HEK293T (cell line): ENCODE results near the gene BICD1.
A peak's percentile ranks its signal among the peaks of the same experiment; 100 is the strongest.

ENCODE experiments used
- CTCF ChIA-PET: fragments of 350-600 bp; formaldehyde crosslinking; extraction: SDS; loops from one replicate; lab custom pipeline; 2021; ENCODE audit warnings: antibody characterized with exemption, inconsistent platforms; lab: Yijun Ruan, JAX
- POLR2A ChIA-PET: fragments of 350-600 bp; formaldehyde crosslinking; extraction: SDS; loops from one replicate; lab custom pipeline; 2020; ENCODE audit warnings: antibody characterized with exemption, inconsistent platforms; lab: Yijun Ruan, JAX
- DNase-seq: peaks from one replicate; pipeline ENCODE4 v3.0.0; 2012; ENCODE audit warnings: mixed read lengths; ENCODE audit errors: extremely low spot score
- ARNT ChIP-seq: fragments of 450-650 bp; IDR thresholded peaks from 2 replicates; pipeline ENCODE4 v1.6.1; 2017; ENCODE audit warnings: mild to moderate bottlenecking
- BHLHE40 ChIP-seq: fragments of 450-650 bp; IDR thresholded peaks from 2 replicates; pipeline ENCODE4 v1.6.1; 2016; ENCODE audit warnings: mild to moderate bottlenecking, moderate library complexity, borderline replicate concordance
- CTBP1 ChIP-seq: fragments of 450-650 bp; IDR thresholded peaks from 2 replicates; pipeline ENCODE4 v1.6.1; 2016; ENCODE audit warnings: borderline replicate concordance
- ELF4 ChIP-seq: fragments of 450-650 bp; IDR thresholded peaks from 2 replicates; pipeline ENCODE4 v1.6.1; 2017; ENCODE audit warnings: antibody characterized with exemption
- FOXA1 ChIP-seq: fragments of 450-650 bp; IDR thresholded peaks from 2 replicates; pipeline ENCODE4 v1.6.1; 2016; ENCODE audit warnings: mild to moderate bottlenecking
- FOXK2 ChIP-seq: fragments of 450-650 bp; IDR thresholded peaks from 2 replicates; pipeline ENCODE4 v1.6.1; 2016; ENCODE audit warnings: mild to moderate bottlenecking
- FOXM1 ChIP-seq: fragments of 450-650 bp; IDR thresholded peaks from 2 replicates; pipeline ENCODE4 v1.6.1; 2017; ENCODE audit warnings: mild to moderate bottlenecking, borderline replicate concordance
- HDGF ChIP-seq: fragments of 450-650 bp; IDR thresholded peaks from 2 replicates; pipeline ENCODE4 v1.6.1; 2017; ENCODE audit warnings: antibody characterized with exemption, borderline replicate concordance
- L3MBTL2 ChIP-seq: fragments of 450-650 bp; conservative IDR thresholded peaks from 2 replicates; pipeline ENCODE4 v1.6.1; 2016; ENCODE audit warnings: mild to moderate bottlenecking
- LEF1 ChIP-seq: fragments of 450-650 bp; IDR thresholded peaks from 2 replicates; pipeline ENCODE4 v1.6.1; 2017; ENCODE audit warnings: mild to moderate bottlenecking, borderline replicate concordance
- NFRKB ChIP-seq: fragments of 450-650 bp; IDR thresholded peaks from 2 replicates; pipeline ENCODE4 v1.6.1; 2016; ENCODE audit warnings: mild to moderate bottlenecking, moderate library complexity
- SP1 ChIP-seq: fragments of 450-650 bp; IDR thresholded peaks from 2 replicates; pipeline ENCODE4 v1.6.1; 2017
- SUZ12 ChIP-seq: fragments of 450-650 bp; IDR thresholded peaks from 2 replicates; pipeline ENCODE4 v1.6.1; 2016; ENCODE audit warnings: mild to moderate bottlenecking
- TARDBP ChIP-seq: fragments of 450-650 bp; IDR thresholded peaks from 2 replicates; pipeline ENCODE4 v1.6.1; 2016
- ZNF384 ChIP-seq: fragments of 450-650 bp; IDR thresholded peaks from 2 replicates; pipeline ENCODE4 v1.6.1; 2016
- TF ChIP-seq, protein P1 (sequence below): fragments of 450-650 bp; IDR thresholded peaks from 2 replicates; pipeline ENCODE4 v1.6.1; 2016

Gene BICD1

DNA sequence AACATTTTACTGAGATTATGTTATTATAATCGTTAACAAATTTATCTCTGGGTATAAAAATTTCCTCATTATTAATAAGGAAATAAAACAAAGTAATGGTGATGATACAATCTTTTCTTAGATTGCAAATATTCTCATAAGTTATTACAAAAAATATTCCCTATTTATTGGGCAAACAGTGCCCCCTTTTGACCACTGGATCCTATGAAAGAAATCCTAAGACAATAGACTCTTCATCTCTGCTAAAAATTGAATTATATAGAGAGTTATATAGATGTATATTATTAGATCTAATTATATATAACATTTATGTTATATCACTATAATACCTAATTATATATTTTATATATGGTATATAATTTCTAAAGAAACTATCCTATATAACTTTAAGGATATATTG is 198.5 kb downstream of the BICD1 start:
- ChIA-PET CTCF (no interaction called here), POLR2A (no interaction called here)
- DNase-seq: no peak
- no peak for TF ChIP-seq TARDBP
- no peak for TF ChIP-seq ARNT
- no peak for TF ChIP-seq SUZ12
- TF ChIP-seq HDGF: no peak
- no peak for TF ChIP-seq FOXK2
- TF ChIP-seq FOXM1: no peak
- TF ChIP-seq ZNF384: no peak
- TF ChIP-seq BHLHE40: no peak
- TF ChIP-seq FOXA1: no peak
- no peak for TF ChIP-seq SP1
- no peak for TF ChIP-seq ELF4
- no peak for TF ChIP-seq LEF1
- TF ChIP-seq NFRKB: no peak
- no peak for TF ChIP-seq L3MBTL2
- TF ChIP-seq, protein P1, sequence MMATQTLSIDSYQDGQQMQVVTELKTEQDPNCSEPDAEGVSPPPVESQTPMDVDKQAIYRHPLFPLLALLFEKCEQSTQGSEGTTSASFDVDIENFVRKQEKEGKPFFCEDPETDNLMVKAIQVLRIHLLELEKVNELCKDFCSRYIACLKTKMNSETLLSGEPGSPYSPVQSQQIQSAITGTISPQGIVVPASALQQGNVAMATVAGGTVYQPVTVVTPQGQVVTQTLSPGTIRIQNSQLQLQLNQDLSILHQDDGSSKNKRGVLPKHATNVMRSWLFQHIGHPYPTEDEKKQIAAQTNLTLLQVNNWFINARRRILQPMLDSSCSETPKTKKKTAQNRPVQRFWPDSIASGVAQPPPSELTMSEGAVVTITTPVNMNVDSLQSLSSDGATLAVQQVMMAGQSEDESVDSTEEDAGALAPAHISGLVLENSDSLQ: no peak
- TF ChIP-seq CTBP1: no peak

DNA sequence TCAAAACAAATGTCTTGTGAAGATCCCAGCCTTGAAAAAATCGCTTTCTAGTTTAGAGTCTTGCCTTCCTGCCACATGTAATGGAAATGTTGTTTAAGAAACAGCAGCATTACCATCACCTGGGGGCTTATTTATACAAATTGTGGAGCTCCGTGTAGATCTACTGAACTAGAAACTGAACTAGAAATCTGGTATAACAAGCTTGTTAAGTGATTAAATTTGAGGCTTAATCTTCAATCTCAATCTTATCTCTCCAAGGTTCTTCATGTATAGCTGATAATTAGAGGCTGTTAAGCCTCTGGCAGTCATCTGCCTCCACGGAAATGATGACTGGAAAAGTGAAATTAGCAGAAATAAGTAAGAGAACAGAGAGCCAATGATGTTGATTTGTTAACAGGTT is 200.7 kb downstream of the BICD1 start:
- TF ChIP-seq, protein P1: no peak
- TF ChIP-seq FOXK2 (no peak), CTBP1 (no peak)
- CTCF ChIA-PET: interaction anchor here (0.7 kb wide), 1 partner anchor 244 kb away, joined by 3 read pairs; no protein-coding TSS in a partner anchor
- DNase-seq: no peak
- POLR2A ChIA-PET: no interaction called here

DNA sequence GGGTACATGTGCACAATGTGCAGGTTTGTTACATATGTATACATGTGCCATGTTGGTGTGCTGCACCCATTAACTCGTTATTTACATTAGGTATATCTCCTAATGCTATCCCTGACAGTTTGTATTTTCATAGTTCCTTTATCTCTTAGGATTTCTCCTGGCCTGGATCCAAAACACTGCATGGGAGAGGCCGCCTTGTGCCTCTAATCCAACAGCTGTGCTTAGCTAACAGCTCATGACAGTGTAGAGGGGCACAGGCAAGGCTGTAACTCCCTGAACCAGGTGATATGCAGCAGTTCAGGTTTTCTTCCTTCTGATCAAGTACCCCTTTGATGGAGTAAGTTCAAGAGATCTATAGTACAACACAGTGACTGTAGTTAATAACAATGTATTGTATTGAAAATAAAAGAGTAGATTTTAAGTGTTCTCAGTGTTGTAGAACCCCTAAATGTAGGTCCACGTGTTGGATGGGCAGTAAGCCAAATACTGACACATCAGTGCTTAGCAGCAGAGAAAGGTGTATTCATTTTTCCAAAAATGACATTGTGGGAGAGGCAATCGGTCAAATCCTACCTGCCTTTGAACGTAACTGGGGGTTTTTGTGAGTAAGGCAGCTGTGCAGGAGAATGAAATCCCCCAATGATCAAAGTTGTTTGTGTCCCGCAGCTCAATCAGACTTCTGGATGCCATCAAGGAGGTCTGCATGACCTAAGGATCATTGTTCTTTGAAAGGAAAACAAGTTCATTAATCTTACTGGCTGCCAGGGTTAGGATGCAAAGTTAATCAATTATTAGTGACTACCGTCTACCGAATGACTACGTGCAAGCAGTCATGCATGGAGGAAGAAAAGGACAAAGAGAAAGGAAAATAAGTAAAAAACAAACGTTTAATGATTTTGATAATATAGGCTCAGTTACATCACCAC is 203.4 kb downstream of the BICD1 start:
- no peak for DNase-seq
- ChIA-PET CTCF (interaction anchor here (0.5 to 0.7 kb wide), 2 partner anchors 21 to 231 kb away, joined by 3 read pairs; no protein-coding TSS in a partner anchor), POLR2A (no interaction called here)
- TF ChIP-seq ZNF384 (no peak), NFRKB (no peak), SP1 (no peak), HDGF (no peak), FOXM1 (no peak)

DNA sequence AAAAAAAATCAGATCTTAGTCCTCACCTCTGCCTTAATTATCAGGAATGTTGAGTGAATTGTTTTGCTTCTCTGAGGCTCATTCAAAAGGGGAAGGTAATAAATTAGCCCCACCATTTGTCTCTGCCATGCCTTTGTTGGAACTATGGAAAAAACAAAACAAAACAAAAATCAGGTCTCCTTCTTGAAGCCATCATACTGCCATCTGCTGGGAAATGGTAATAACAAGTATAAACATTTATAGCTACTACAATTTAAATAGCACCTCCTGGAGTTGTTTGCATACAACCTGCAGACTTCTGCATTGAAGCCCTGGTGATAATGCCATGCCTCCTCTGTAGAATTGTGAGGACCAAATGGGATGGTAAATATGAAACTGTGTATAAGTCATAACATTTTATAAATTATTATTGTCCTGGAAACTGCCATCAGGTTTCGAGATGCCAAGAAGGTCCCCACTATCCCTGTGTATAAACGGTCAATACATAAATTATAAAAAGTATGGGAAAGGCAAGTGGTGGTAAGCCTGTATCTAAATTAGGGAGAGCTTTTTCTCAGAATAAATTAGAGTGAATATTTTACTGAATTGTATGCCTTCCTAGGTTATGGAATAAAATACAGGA is 205.5 kb downstream of the BICD1 start:
- TF ChIP-seq LEF1 (no peak), L3MBTL2 (no peak), ZNF384 (no peak)
- TF ChIP-seq, protein P1: peak; percentile 81
- DNase-seq: peak; percentile 39
- CTCF ChIA-PET: interaction anchor here (0.5 to 1.1 kb wide), 7 partner anchors 10 to 903 kb away, joined by 3 to 6 read pairs (median 3); partner anchors contain the start of gene YARS2
- POLR2A ChIA-PET: no interaction called here

DNA sequence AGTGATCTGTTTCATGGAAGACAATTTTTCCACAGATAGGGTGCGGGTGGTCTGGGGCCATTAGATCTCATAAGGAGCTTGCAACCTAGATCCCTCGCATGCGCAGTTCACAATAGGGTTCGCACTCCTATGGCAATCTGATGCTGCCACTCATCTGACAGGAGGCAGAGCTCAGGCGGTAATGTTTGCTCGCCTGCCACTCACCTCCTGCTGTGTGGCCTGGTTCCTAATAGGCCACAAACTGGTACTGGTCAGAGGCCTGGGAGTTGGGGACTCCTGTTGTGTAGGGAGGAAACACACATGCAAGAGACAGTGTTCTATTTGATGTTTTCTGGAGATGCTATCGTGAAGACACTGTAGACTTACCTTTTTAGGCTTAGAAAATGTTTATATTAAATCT is 215.7 kb downstream of the BICD1 start:
- TF ChIP-seq BHLHE40: no peak
- TF ChIP-seq, protein P1: peak; percentile 58
- POLR2A ChIA-PET: no interaction called here
- DNase-seq: no peak
- CTCF ChIA-PET: interaction anchor here (1.5 kb wide), 1 partner anchor 10 kb away, joined by 5 read pairs; no protein-coding TSS in a partner anchor

DNA sequence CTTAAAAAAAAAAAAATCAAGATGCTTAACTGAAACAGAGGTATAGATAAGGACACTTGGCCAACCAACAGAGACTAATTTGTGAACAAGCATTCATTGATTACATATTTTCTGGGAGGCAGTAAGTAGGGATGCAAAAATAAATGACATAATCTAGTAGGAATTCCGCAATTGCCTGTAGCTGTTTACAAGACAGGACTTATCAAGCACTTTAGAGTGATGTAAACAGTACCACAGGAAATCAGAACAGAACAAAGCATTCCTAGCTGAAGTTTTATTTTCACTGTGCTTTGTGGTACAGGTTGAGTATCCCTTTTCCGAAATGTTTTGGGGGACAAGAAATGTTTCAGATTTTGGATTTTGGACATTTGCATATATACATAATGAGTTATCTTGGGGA is 224.5 kb downstream of the BICD1 start:
- ChIA-PET CTCF (interaction anchor here (0.7 kb wide), 1 partner anchor 21 kb away, joined by 3 read pairs; no protein-coding TSS in a partner anchor), POLR2A (no interaction called here)
- no peak for DNase-seq
- TF ChIP-seq FOXK2: no peak
- TF ChIP-seq FOXA1: no peak
- TF ChIP-seq ELF4: no peak
- TF ChIP-seq LEF1: no peak
- no peak for TF ChIP-seq ARNT
- no peak for TF ChIP-seq ZNF384
- no peak for TF ChIP-seq CTBP1
- TF ChIP-seq TARDBP: no peak
- TF ChIP-seq SP1: no peak
- TF ChIP-seq SUZ12: no peak
- TF ChIP-seq, protein P1: no peak
- no peak for TF ChIP-seq FOXM1
- no peak for TF ChIP-seq NFRKB
